OCI-LY7 (cell line): Measurements from ENCODE around the gene DENND10. TPM values are rescaled to one million over a fixed set of nuclear protein-coding genes. Genes with fewer than 3 reads are reported as not detected.

Experiments used
- BruUV-seq: library from RNA; stranded (reverse); fragments of 400-500 nt; replicated peaks from 2 replicates; lab custom pipeline; 2021; lab: Mats Ljungman, UMichigan
- CTCF ChIA-PET: fragments of 300-600 bp; sonication (Branson Sonifier 250); formaldehyde crosslinking; loops from one replicate; lab custom pipeline; 2022; ENCODE audit warnings: antibody characterized with exemption; ENCODE audit not compliant: unreplicated experiment; lab: Charles Lee
- POLR2A ChIA-PET: fragments of 300-600 bp; sonication (Branson Sonifier 250); formaldehyde crosslinking; loops from one replicate; lab custom pipeline; 2022; ENCODE audit warnings: antibody characterized with exemption; lab: Charles Lee
- DNase-seq: peaks from one replicate; pipeline ENCODE4 v3.0.0-alpha.2; 2015; ENCODE audit warnings: low spot score
- H2AFZ ChIP-seq: fragments of 200-600 bp; sonication (generic), shearing (Covaris generic); 2 replicates; pipeline ENCODE4 v1.6.1; 2014; ENCODE audit warnings: mild to moderate bottlenecking, antibody characterized with exemption, low read length, moderate library complexity
- H3K27ac ChIP-seq: fragments of 200-600 bp; sonication (generic); 2 replicates; pipeline ENCODE4 v1.5.1; 2014; ENCODE audit warnings: mixed run types, low read depth, mild to moderate bottlenecking, moderate library complexity, low read length, inconsistent platforms; ENCODE audit not compliant: poor library complexity, severe bottlenecking
- H3K36me3 ChIP-seq: fragments of 200-600 bp; sonication (generic); 2 replicates; pipeline ENCODE4 v1.6.1; 2014; ENCODE audit warnings: mild to moderate bottlenecking, antibody characterized with exemption, low read length, moderate library complexity, mixed read lengths; ENCODE audit not compliant: insufficient read depth
- H3K4me1 ChIP-seq: fragments of 200-600 bp; sonication (generic); 2 replicates; pipeline ENCODE4 v1.5.1; 2014; ENCODE audit warnings: mild to moderate bottlenecking, low read length; ENCODE audit not compliant: insufficient read depth, poor library complexity, severe bottlenecking
- H3K4me2 ChIP-seq: fragments of 200-600 bp; sonication (generic); 2 replicates; pipeline ENCODE4 v1.6.1; 2014; ENCODE audit warnings: mild to moderate bottlenecking, low read length
- H3K4me3 ChIP-seq: fragments of 200-600 bp; sonication (generic); 2 replicates; pipeline ENCODE4 v1.5.1; 2014; ENCODE audit warnings: mild to moderate bottlenecking, low read depth, low read length; ENCODE audit not compliant: poor library complexity, severe bottlenecking
- H3K79me2 ChIP-seq: fragments of 200-600 bp; sonication (generic); 2 replicates; pipeline ENCODE4 v1.6.1; 2016; ENCODE audit warnings: low read depth, mild to moderate bottlenecking, low read length, moderate library complexity, mixed read lengths; ENCODE audit not compliant: insufficient read depth
- H3K9me2 ChIP-seq: fragments of 200-600 bp; sonication (generic); 2 replicates; pipeline ENCODE4 v1.6.1; 2016; ENCODE audit warnings: mild to moderate bottlenecking, low read length, mixed read lengths; ENCODE audit not compliant: insufficient read depth
- H3K9me3 ChIP-seq: fragments of 200-600 bp; sonication (generic); 2 replicates; pipeline ENCODE4 v1.6.1; 2014; ENCODE audit warnings: mild to moderate bottlenecking, mixed run types, low read length, mixed read lengths
- H4K20me1 ChIP-seq: fragments of 200-600 bp; sonication (generic); 2 replicates; pipeline ENCODE4 v1.6.1; 2014; ENCODE audit warnings: mild to moderate bottlenecking, antibody characterized with exemption, low read length, moderate library complexity, mixed read lengths; ENCODE audit not compliant: insufficient read depth
- EZH2phosphoT487 ChIP-seq: fragments of 200-600 bp; sonication (generic); IDR thresholded peaks from 2 replicates; pipeline ENCODE4 v1.6.1; 2018; ENCODE audit warnings: low read depth, borderline replicate concordance, mild to moderate bottlenecking, mixed run types, antibody characterized with exemption, low read length, moderate library complexity, mixed read lengths
- intact Hi-C: fragments of 100-400 bp; cut with micrococcal nuclease; formaldehyde crosslinking; loops from one replicate; pipeline ENCODE4 v1.10.0; 2022; ENCODE audit not compliant: unreplicated experiment
- total RNA-seq, 2 experiments: library from RNA; depleted of rRNA in 1 of 2; stranded (reverse); fragments of >200 nt in 1 of 2; shearing (Covaris generic) in 1 of 2; gene quantifications; 2 replicates each; pipeline ENCODE4 v1.2.3, GENCODE V29; 2014 to 2022
- TF ChIP-seq, protein P1 (sequence below): fragments of 200-600 bp; sonication (generic); conservative IDR thresholded peaks from 2 replicates; pipeline ENCODE4 v1.5.1; 2014; ENCODE audit warnings: mild to moderate bottlenecking, antibody characterized with exemption, low read length, moderate library complexity, mixed read lengths

The DENND10 gene
- total RNA-seq, 2 experiments from 2014 or later: 17.8 to 27.1 TPM

DNA sequence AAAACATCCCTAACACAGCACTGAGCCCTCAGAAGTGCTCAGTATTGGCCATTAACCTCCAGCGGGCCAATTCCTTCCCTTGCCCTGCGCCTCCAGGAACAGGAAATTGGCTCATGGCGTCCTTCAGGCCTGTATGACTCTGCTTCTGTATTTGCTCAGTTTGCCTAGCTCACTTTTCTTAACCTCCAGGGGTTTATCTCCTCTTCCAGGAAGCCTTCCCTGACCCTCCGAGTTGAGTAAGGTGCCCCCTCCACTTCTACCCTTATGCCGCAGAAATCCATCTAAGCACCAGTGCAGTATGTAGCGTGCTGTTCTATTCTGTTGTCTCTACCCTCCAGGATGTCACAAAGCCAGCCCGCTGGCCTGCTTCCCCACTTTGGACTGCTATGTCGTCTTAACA, 62.7 kb downstream of the DENND10 start:
- TF ChIP-seq EZH2phosphoT487: no peak
- TF ChIP-seq, protein P1, sequence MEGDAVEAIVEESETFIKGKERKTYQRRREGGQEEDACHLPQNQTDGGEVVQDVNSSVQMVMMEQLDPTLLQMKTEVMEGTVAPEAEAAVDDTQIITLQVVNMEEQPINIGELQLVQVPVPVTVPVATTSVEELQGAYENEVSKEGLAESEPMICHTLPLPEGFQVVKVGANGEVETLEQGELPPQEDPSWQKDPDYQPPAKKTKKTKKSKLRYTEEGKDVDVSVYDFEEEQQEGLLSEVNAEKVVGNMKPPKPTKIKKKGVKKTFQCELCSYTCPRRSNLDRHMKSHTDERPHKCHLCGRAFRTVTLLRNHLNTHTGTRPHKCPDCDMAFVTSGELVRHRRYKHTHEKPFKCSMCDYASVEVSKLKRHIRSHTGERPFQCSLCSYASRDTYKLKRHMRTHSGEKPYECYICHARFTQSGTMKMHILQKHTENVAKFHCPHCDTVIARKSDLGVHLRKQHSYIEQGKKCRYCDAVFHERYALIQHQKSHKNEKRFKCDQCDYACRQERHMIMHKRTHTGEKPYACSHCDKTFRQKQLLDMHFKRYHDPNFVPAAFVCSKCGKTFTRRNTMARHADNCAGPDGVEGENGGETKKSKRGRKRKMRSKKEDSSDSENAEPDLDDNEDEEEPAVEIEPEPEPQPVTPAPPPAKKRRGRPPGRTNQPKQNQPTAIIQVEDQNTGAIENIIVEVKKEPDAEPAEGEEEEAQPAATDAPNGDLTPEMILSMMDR: no peak
- Histone ChIP-seq H4K20me1 (no peaks in the 10 kb centered on the region), H3K79me2 (peaks cover 10% of the 10 kb centered on the region; the same call in 1 of the 2 replicates), H3K27ac (no peak overlapping the region), H3K9me2 (no peaks in the 10 kb centered on the region), H3K9me3 (no peaks in the 10 kb centered on the region), H2AFZ (no peak overlapping the region), H3K4me2 (peak overlapping the region; percentile 94; the same call in 1 of the 2 replicates), H3K4me1 (peaks cover 26% of the 10 kb centered on the region), H3K36me3 (peaks cover 56% of the 10 kb centered on the region), H3K4me3 (no peak overlapping the region)
- intact Hi-C loops: no loop called here
- no peak for DNase-seq
- BruUV-seq: no TSS peak
- ChIA-PET POLR2A (interaction anchor here (0.6 kb wide), 1 partner anchor 24 kb away, joined by 3 read pairs; no protein-coding TSS in a partner anchor), CTCF (no interaction called here)

DNA sequence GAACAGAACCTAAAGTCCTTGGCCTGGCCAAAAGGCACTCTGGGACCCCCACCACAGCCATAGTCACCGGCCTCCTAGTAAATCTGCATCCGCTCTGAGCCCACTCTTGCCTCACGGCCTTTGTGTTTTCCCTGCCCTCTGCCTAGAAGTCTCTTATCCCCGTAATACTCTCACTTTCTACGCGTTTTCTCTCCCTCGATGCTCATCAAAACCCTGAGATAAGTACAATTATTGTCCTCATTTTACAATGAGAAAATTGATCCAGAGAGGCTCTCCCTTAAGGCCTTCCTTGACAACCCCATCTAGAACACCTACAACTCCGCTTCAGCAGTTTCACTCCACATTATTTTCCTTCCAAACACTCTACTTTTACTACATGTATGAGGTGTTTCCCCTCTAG, 63.1 kb downstream of the DENND10 start:
- Histone ChIP-seq H3K27ac (no peak overlapping the region), H3K4me1 (peaks cover 26% of the 10 kb centered on the region)
- POLR2A ChIA-PET: interaction anchor here (1.2 kb wide), 1 partner anchor 91 kb away, joined by 3 read pairs; no protein-coding TSS in a partner anchor

DNA sequence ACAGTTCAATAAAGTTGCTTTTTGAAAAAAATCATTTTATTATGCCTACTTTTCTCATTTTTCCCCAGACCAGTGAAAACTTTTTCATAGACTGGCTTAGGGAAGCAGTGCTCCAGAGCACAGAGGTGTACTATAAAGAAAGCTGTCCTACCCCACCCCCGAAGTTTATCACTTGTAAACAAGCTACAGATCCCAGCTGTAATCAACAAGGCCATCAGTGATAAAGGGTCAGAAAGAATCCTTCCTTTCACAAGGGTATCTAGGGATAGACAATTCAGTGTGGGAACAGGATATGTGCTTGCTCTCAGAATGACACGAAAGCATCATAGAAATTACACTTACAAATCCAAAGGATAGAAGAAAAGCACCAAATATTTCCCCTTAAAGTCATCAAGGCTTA, 70.2 kb downstream of the DENND10 start:
- intact Hi-C loops: no loop called here
- Histone ChIP-seq H2AFZ (no peak overlapping the region), H3K27ac (no peak overlapping the region), H3K4me1 (peaks cover 30% of the 10 kb centered on the region), H4K20me1 (no peaks in the 10 kb centered on the region), H3K79me2 (peaks cover 38% of the 10 kb centered on the region), H3K9me3 (no peaks in the 10 kb centered on the region), H3K36me3 (peaks cover 77% of the 10 kb centered on the region), H3K4me2 (no peak overlapping the region), H3K9me2 (no peaks in the 10 kb centered on the region), H3K4me3 (no peak overlapping the region)
- BruUV-seq: no TSS peak
- DNase-seq: no peak
- TF ChIP-seq, protein P1: no peak
- no peak for TF ChIP-seq EZH2phosphoT487
- CTCF ChIA-PET: no interaction called here
- POLR2A ChIA-PET: no interaction called here

More for the DNA sequence above, 63.1 kb downstream of the DENND10 start:
- Histone ChIP-seq H4K20me1 (no peaks in the 10 kb centered on the region), H3K9me2 (no peaks in the 10 kb centered on the region), H2AFZ (no peak overlapping the region), H3K36me3 (peaks cover 56% of the 10 kb centered on the region), H3K4me2 (no peak overlapping the region), H3K79me2 (peaks cover 10% of the 10 kb centered on the region; the same call in 1 of the 2 replicates), H3K4me3 (no peak overlapping the region), H3K9me3 (no peaks in the 10 kb centered on the region)
- CTCF ChIA-PET: no interaction called here
- intact Hi-C loops: no loop called here
- no peak for DNase-seq
- no TSS peak for BruUV-seq
- TF ChIP-seq, protein P1: no peak
- no peak for TF ChIP-seq EZH2phosphoT487
